ENCODE data around the gene TRAF3IP1. TPM values are rescaled to one million over a fixed set of nuclear protein-coding genes. Genes with fewer than 3 reads are reported as not detected.
A peak's percentile ranks its signal among the peaks of the same experiment; 100 is the strongest.
"Not testable (repeated sequence)": the region's sequence is repeated elsewhere in the genome, so short reads cannot be mapped to it uniquely, and the experiment has no call there.

Gene TRAF3IP1
- polyA plus RNA-seq, 2 donors = 3.2 to 4.8 TPM

DNA sequence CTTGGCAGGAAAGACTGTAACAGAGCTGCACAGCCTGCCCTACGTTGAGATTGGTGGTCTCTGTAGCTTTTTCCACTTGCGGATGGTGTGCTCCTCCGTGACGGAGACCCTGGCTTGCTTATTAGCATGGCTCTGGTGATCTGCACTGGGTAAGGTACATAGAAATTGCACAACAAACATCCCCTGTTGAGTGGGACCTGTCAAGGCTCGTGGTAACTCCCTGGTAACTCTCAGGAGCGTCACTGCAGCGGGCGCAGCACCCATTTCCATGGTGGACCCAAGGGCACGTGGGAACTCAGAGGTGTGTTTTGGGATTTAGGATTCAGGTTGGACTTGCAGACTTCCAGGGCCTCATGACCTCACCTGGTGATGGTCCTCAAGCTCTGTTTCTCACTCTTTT, 1.1 kb downstream of the TRAF3IP1 start:
- Histone ChIP-seq H3K4me1 (ENCODE audit: control insufficient read depth in 2 of 2, insufficient read depth in 2 of 2, low read length in 1 of 2) (peaks cover 6 to 10% of the 10 kb centered on the region in 2 donors), H3K4me3 (ENCODE audit: low read depth in 1 of 2, low read length in 2 of 2) (peak overlapping the region in 1 of 2 donors; percentile 75), H3K27ac (ENCODE audit: low read depth in 2 of 2, low read length in 1 of 2) (peak overlapping the region in 1 of 2 donors; percentile 27), H3K27me3 (ENCODE audit: control insufficient read depth in 1 of 2, insufficient read depth in 2 of 2, low read length in 2 of 2) (no peaks in the 10 kb centered on the region), H3K36me3 (ENCODE audit: control insufficient read depth in 2 of 2, insufficient read depth in 2 of 2, low read length in 1 of 2) (peaks cover 0 to 6% of the 10 kb centered on the region in 2 donors), H3K9me3 (ENCODE audit: control insufficient read depth in 2 of 2, insufficient read depth in 1 of 2, low read depth in 1 of 2, low read length in 1 of 2) (no peaks in the 10 kb centered on the region)
- WGBS, 2 donors = 50 to 60% methylated on average over 9 of the region's 9 CpGs

DNA sequence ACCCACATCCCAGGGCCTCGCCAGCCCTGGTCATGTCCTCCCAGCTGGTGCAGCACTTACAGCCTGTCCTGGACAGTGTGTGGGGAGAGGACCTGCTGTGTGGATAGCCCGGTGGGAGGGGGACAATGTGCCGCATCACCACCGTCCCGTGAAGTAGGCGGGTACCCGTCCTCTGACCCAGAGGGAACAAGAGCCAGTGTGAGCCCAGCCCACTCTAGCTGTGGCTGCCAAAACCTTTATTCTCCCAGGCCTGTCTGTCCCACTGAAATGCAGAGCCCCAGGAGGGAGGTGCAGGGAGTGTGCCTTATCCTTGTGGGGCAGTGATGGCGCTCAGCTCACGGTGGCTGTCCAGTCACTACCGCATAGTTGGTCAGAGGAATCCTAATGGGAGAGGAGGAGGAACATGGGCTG, 1.7 kb downstream of the TRAF3IP1 start:
- Histone ChIP-seq H3K27me3 (ENCODE audit: control insufficient read depth in 1 of 2, insufficient read depth in 2 of 2, low read length in 2 of 2) (no peaks in the 10 kb centered on the region), H3K36me3 (ENCODE audit: control insufficient read depth in 2 of 2, insufficient read depth in 2 of 2, low read length in 1 of 2) (peaks cover 0 to 6% of the 10 kb centered on the region in 2 donors), H3K4me1 (ENCODE audit: control insufficient read depth in 2 of 2, insufficient read depth in 2 of 2, low read length in 1 of 2) (peaks cover 6 to 10% of the 10 kb centered on the region in 2 donors), H3K9me3 (ENCODE audit: control insufficient read depth in 2 of 2, insufficient read depth in 1 of 2, low read depth in 1 of 2, low read length in 1 of 2) (no peaks in the 10 kb centered on the region), H3K4me3 (ENCODE audit: low read depth in 1 of 2, low read length in 2 of 2) (no peak overlapping the region), H3K27ac (ENCODE audit: low read depth in 2 of 2, low read length in 1 of 2) (no peak overlapping the region)
- WGBS, 2 donors = 82 to 86% methylated on average over 10 of the region's 10 CpGs

DNA sequence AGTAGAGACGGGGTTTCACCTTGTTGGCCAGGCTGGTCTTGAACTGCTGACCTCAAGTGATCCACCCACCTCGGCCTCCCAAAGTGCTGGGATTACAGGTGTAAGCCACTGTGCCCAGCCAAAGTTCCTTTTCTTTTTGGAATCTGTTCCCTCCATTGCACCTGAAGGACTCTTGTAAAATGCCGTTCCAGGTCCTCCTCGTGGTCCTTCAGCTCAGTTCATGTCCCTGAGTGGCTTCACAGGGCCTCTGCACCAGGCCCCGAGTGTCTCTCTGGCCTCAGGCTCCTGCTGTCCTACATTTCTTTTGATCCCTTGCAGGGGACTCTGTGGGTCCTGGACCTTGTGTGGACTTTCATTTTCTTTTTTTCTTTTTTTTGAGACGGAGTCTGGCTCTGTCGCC, 3.9 kb downstream of the TRAF3IP1 start:
- 96 to 99% methylated on average over 7 of the region's 7 CpGs for WGBS, 2 donors
- not testable (repeated sequence) for H3K4me1 ChIP-seq (ENCODE audit: control insufficient read depth in 2 of 2, insufficient read depth in 2 of 2, low read length in 1 of 2); H3K27me3 ChIP-seq (ENCODE audit: control insufficient read depth in 1 of 2, insufficient read depth in 2 of 2, low read length in 2 of 2); H3K36me3 ChIP-seq (ENCODE audit: control insufficient read depth in 2 of 2, insufficient read depth in 2 of 2, low read length in 1 of 2); H3K27ac ChIP-seq (ENCODE audit: low read depth in 2 of 2, low read length in 1 of 2); H3K4me3 ChIP-seq (ENCODE audit: low read depth in 1 of 2, low read length in 2 of 2); H3K9me3 ChIP-seq (ENCODE audit: control insufficient read depth in 2 of 2, insufficient read depth in 1 of 2, low read depth in 1 of 2, low read length in 1 of 2)

DNA sequence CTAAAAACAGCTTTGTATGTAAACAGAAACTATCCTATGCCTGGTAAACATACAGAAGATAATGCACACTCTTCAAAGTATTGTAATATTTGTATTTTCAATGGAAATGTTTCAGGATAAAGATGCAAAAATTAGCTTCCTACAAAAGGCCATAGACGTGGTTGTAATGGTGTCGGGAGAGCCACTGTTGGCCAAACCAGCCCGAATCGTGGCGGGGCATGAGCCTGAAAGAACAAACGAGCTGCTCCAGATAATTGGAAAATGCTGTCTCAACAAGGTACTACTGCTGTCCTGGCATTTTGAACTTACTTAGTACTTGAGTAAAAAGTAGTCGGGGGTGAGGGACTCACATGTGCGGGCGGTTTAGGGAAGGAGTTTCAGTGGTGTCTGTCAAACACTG, 5.4 kb downstream of the TRAF3IP1 start:
- no peaks in the 10 kb centered on the region for H3K9me3 ChIP-seq (ENCODE audit: control insufficient read depth in 2 of 2, insufficient read depth in 1 of 2, low read depth in 1 of 2, low read length in 1 of 2)
- WGBS, 2 donors = 84 to 87% methylated on average over 9 of the region's 9 CpGs
- H3K27ac ChIP-seq (ENCODE audit: low read depth in 2 of 2, low read length in 1 of 2) = no peak overlapping the region
- peaks cover 0 to 9% of the 10 kb centered on the region in 2 donors for H3K36me3 ChIP-seq (ENCODE audit: control insufficient read depth in 2 of 2, insufficient read depth in 2 of 2, low read length in 1 of 2)
- H3K27me3 ChIP-seq (ENCODE audit: control insufficient read depth in 1 of 2, insufficient read depth in 2 of 2, low read length in 2 of 2) = no peaks in the 10 kb centered on the region
- peaks cover 6 to 7% of the 10 kb centered on the region in 2 donors for H3K4me1 ChIP-seq (ENCODE audit: control insufficient read depth in 2 of 2, insufficient read depth in 2 of 2, low read length in 1 of 2)
- H3K4me3 ChIP-seq (ENCODE audit: low read depth in 1 of 2, low read length in 2 of 2) = no peak overlapping the region

DNA sequence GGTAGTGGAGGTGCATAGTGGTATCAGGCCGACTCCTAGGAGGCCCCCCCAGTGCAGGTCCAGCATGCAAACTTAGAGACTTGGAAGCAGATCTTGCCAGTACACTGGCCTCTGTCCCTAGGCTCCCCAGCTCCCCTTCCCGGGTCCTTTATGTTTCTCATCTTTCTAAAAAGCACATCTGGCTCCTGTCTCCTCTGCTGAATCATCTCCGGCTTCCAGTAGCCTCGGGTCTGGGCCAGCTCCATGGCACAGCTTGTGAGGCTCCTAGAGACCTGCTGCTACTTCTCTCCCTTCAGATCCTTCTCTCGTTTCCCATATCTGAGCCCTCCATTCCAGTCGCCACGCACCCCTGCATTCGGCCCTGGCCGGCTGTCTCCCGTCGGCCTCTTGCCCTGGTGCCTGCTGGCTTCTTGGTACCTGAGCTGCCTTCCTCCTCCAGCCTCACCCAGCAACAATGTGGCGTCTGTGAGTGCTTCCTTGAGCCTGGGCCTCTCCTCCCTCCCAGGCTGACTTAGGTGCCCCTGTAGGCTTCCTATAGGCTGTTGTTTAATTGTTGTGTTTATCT, 6.6 kb downstream of the TRAF3IP1 start:
- Histone ChIP-seq H3K4me1 (ENCODE audit: control insufficient read depth in 2 of 2, insufficient read depth in 2 of 2, low read length in 1 of 2) (peaks cover under 1 to 2% of the 10 kb centered on the region in 2 donors), H3K9me3 (ENCODE audit: control insufficient read depth in 2 of 2, insufficient read depth in 1 of 2, low read depth in 1 of 2, low read length in 1 of 2) (no peaks in the 10 kb centered on the region), H3K36me3 (ENCODE audit: control insufficient read depth in 2 of 2, insufficient read depth in 2 of 2, low read length in 1 of 2) (peaks cover 0 to 9% of the 10 kb centered on the region in 2 donors), H3K27ac (ENCODE audit: low read depth in 2 of 2, low read length in 1 of 2) (no peak overlapping the region), H3K4me3 (ENCODE audit: low read depth in 1 of 2, low read length in 2 of 2) (no peak overlapping the region), H3K27me3 (ENCODE audit: control insufficient read depth in 1 of 2, insufficient read depth in 2 of 2, low read length in 2 of 2) (no peaks in the 10 kb centered on the region)
- WGBS, 2 donors = 94 to 95% methylated on average over 12 of the region's 12 CpGs

DNA sequence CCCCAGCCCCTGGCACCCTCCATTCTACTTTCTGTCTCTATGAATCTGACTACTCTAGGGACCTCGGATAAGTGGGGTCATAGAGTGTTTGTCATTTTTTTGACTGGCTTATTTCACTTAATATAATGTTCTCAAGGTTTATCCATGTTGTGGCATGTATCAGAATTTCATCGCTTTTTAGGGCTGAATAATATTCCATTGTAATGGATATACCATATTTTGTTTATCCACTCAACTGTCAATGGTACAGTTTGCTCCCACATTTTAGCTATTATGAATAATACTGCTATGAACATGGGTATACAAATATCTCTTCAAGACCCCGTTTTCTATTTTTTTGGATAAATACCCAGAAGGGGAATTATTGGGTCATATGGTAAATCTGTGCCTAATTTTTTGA, 7.4 kb downstream of the TRAF3IP1 start:
- 97 to 98% methylated on average over 3 of the region's 3 CpGs for WGBS, 2 donors
- no peaks in the 10 kb centered on the region for H3K4me1 ChIP-seq (ENCODE audit: control insufficient read depth in 2 of 2, insufficient read depth in 2 of 2, low read length in 1 of 2)
- H3K9me3 ChIP-seq (ENCODE audit: control insufficient read depth in 2 of 2, insufficient read depth in 1 of 2, low read depth in 1 of 2, low read length in 1 of 2) = no peaks in the 10 kb centered on the region
- peaks cover 0 to 12% of the 10 kb centered on the region in 2 donors for H3K36me3 ChIP-seq (ENCODE audit: control insufficient read depth in 2 of 2, insufficient read depth in 2 of 2, low read length in 1 of 2)
- no peak overlapping the region for H3K27ac ChIP-seq (ENCODE audit: low read depth in 2 of 2, low read length in 1 of 2)
- H3K27me3 ChIP-seq (ENCODE audit: control insufficient read depth in 1 of 2, insufficient read depth in 2 of 2, low read length in 2 of 2) = no peaks in the 10 kb centered on the region
- H3K4me3 ChIP-seq (ENCODE audit: low read depth in 1 of 2, low read length in 2 of 2) = no peak overlapping the region

DNA sequence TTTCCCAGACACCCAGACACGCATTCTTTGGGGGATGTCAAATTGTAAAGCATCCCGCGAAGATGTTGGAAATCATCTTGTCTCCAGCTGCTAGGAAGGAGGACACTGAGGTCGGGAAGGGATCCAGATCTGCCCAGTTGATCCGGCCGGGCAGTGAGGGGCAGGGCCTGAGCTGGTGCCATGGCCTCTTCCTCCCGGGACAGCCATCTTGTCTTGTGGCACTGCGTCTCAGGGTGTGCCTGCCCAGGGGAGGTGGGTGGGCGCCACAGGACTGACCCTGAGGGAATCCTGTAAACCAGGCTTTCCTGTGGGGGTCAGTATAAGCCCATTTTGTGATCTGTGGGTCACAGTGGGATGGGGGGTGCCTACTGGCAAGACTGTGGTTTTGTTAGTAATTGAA, 10.1 kb downstream of the TRAF3IP1 start:
- Histone ChIP-seq H3K27me3 (ENCODE audit: control insufficient read depth in 1 of 2, insufficient read depth in 2 of 2, low read length in 2 of 2) (no peaks in the 10 kb centered on the region), H3K36me3 (ENCODE audit: control insufficient read depth in 2 of 2, insufficient read depth in 2 of 2, low read length in 1 of 2) (peaks cover 0 to 12% of the 10 kb centered on the region in 2 donors), H3K4me1 (ENCODE audit: control insufficient read depth in 2 of 2, insufficient read depth in 2 of 2, low read length in 1 of 2) (no peaks in the 10 kb centered on the region), H3K9me3 (ENCODE audit: control insufficient read depth in 2 of 2, insufficient read depth in 1 of 2, low read depth in 1 of 2, low read length in 1 of 2) (no peaks in the 10 kb centered on the region), H3K27ac (ENCODE audit: low read depth in 2 of 2, low read length in 1 of 2) (no peak overlapping the region), H3K4me3 (ENCODE audit: low read depth in 1 of 2, low read length in 2 of 2) (no peak overlapping the region)
- WGBS, 2 donors = 91 to 94% methylated on average over 9 of the region's 9 CpGs

DNA sequence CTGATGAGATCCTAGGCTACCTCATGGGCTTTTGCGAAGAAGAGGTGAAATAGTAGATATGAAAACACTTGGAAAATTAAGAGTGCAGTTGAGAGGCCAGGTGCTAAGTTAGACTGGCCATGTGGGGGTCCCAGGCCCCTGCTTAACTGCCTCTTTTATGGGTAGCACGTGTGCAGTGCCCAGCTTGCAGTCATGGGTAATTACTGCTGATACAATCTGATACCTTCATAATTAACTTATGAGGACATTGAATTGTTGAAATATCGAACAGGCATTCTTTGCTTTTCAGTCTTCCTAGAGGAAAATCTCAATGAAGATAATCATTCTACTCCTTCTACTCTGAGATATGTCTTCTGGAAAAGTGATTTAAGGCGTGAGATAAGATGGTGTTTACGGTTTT, 11.6 kb downstream of the TRAF3IP1 start:
- no peak overlapping the region for H3K4me3 ChIP-seq (ENCODE audit: low read depth in 1 of 2, low read length in 2 of 2)
- no peaks in the 10 kb centered on the region for H3K4me1 ChIP-seq (ENCODE audit: control insufficient read depth in 2 of 2, insufficient read depth in 2 of 2, low read length in 1 of 2)
- H3K27ac ChIP-seq (ENCODE audit: low read depth in 2 of 2, low read length in 1 of 2) = no peak overlapping the region
- H3K27me3 ChIP-seq (ENCODE audit: control insufficient read depth in 1 of 2, insufficient read depth in 2 of 2, low read length in 2 of 2) = no peaks in the 10 kb centered on the region
- H3K9me3 ChIP-seq (ENCODE audit: control insufficient read depth in 2 of 2, insufficient read depth in 1 of 2, low read depth in 1 of 2, low read length in 1 of 2) = no peaks in the 10 kb centered on the region
- 89 to 90% methylated on average over 5 of the region's 5 CpGs for WGBS, 2 donors
- H3K36me3 ChIP-seq (ENCODE audit: control insufficient read depth in 2 of 2, insufficient read depth in 2 of 2, low read length in 1 of 2) = peaks cover 0 to 14% of the 10 kb centered on the region in 2 donors

DNA sequence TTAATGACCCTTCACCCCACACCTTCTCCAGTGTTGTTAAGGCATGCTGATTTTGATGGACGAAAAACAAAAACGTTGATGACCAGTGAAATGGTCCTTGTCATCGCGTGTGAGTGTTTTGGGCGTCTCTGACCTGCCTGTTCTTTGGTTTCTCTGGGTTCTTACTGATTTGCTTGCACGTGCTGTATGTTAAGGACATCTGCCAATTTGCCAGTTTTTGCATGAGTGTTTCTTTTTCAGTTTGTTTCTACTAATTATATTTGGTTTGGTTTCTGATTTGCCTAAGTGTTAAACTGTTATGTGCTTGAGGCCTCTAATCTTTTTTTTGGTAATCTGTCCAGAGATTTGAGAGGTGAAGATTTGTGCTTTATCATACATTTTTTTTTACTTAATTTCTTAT, 14.6 kb downstream of the TRAF3IP1 start:
- WGBS, 2 donors = 91 to 93% methylated on average over 6 of the region's 6 CpGs
- H3K36me3 ChIP-seq (ENCODE audit: control insufficient read depth in 2 of 2, insufficient read depth in 2 of 2, low read length in 1 of 2) = peaks cover 0 to 11% of the 10 kb centered on the region in 2 donors
- no peak overlapping the region for H3K4me3 ChIP-seq (ENCODE audit: low read depth in 1 of 2, low read length in 2 of 2)
- H3K27me3 ChIP-seq (ENCODE audit: control insufficient read depth in 1 of 2, insufficient read depth in 2 of 2, low read length in 2 of 2) = no peaks in the 10 kb centered on the region
- no peak overlapping the region for H3K27ac ChIP-seq (ENCODE audit: low read depth in 2 of 2, low read length in 1 of 2)
- no peaks in the 10 kb centered on the region for H3K9me3 ChIP-seq (ENCODE audit: control insufficient read depth in 2 of 2, insufficient read depth in 1 of 2, low read depth in 1 of 2, low read length in 1 of 2)
- H3K4me1 ChIP-seq (ENCODE audit: control insufficient read depth in 2 of 2, insufficient read depth in 2 of 2, low read length in 1 of 2) = no peaks in the 10 kb centered on the region

DNA sequence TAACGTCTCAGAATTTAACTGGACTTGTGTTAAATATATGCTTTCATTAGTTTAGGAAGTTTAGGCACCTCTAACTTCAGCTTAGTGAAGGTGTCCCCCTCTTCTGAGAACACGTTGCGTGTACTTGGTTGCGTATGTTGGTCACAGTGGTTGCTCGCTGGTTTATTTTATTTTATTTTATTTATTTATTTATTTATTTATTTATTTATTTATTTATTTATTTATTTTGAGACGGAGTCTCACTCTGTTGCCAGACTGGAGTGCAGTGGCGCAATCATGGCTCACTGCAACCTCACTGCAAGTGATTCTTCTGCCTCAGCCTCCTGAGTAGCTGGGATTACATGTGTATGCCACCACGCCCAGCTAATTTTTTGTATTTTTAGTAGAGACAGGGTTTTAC, 15.3 kb downstream of the TRAF3IP1 start:
- H3K27ac ChIP-seq (ENCODE audit: low read depth in 2 of 2, low read length in 1 of 2); H3K27me3 ChIP-seq (ENCODE audit: control insufficient read depth in 1 of 2, insufficient read depth in 2 of 2, low read length in 2 of 2); H3K4me1 ChIP-seq (ENCODE audit: control insufficient read depth in 2 of 2, insufficient read depth in 2 of 2, low read length in 1 of 2); H3K9me3 ChIP-seq (ENCODE audit: control insufficient read depth in 2 of 2, insufficient read depth in 1 of 2, low read depth in 1 of 2, low read length in 1 of 2); H3K4me3 ChIP-seq (ENCODE audit: low read depth in 1 of 2, low read length in 2 of 2): not testable (repeated sequence)
- 94 to 98% methylated on average over 8 of the region's 8 CpGs for WGBS, 2 donors
- peaks cover 0 to 11% of the 10 kb centered on the region in 2 donors for H3K36me3 ChIP-seq (ENCODE audit: control insufficient read depth in 2 of 2, insufficient read depth in 2 of 2, low read length in 1 of 2)

Measured in esophagus (tissue), 2 donors.